ENCODE measurements around the gene FN3K. TPM values are rescaled to one million over a fixed set of nuclear protein-coding genes. Genes with fewer than 3 reads are reported as not detected.

The FN3K gene
- total and polyA plus RNA-seq, 8 donors, result 12.8 to 28.1 (median 20.5) TPM

GRCh38 chr17:82718986-82719685, 16.3 kb upstream of the FN3K start:
- intact Hi-C loops (cut with DNase I), result no loop called here
- Histone ChIP-seq H3K36me3 (peaks cover 0 to 48% of the 10 kb centered on the region in 2 donors), H3K27ac (no peak overlapping the region), H3K27me3 (no peaks in the 10 kb centered on the region), H3K4me1 (peaks cover 9 to 20% of the 10 kb centered on the region in 2 donors), H3K9me3 (no peaks in the 10 kb centered on the region), H3K4me3 (no peak overlapping the region)
- DNase-seq (no peak), ATAC-seq (no peak)
- no peak for TF ChIP-seq CTCF (IDR thresholded peaks at IDR 0.05)

- Histone ChIP-seq H3K4me3 (no peak overlapping the region), H3K9me3 (no peaks in the 10 kb centered on the region), H3K4me1 (peaks cover 9 to 20% of the 10 kb centered on the region in 2 donors), H3K27ac (no peak overlapping the region), H3K27me3 (no peaks in the 10 kb centered on the region), H3K36me3 (peaks cover 0 to 53% of the 10 kb centered on the region in 2 donors)
- ATAC-seq (no peak), DNase-seq (no peak)
- intact Hi-C loops (cut with DNase I), result no loop called here
- no peak for TF ChIP-seq CTCF (IDR thresholded peaks at IDR 0.05)
Measured at GRCh38 chr17:82720204-82720603, 15.2 kb upstream of the FN3K start.

- Histone ChIP-seq H3K4me3 (no peak overlapping the region), H3K36me3 (peaks cover 0 to 67% of the 10 kb centered on the region in 2 donors), H3K9me3 (no peaks in the 10 kb centered on the region), H3K4me1 (peaks cover 2 to 8% of the 10 kb centered on the region in 2 donors), H3K27ac (no peak overlapping the region), H3K27me3 (no peaks in the 10 kb centered on the region)
- peak in 1 of 4 donors; percentile 40 for DNase-seq
- no peak for ATAC-seq
- TF ChIP-seq CTCF (IDR thresholded peaks at IDR 0.05), result no peak
- intact Hi-C loops (cut with DNase I), result no loop called here
Measured at GRCh38 chr17:82722341-82723013, 12.9 kb upstream of the FN3K start.

GRCh38 chr17:82723169-82723807, 12.1 kb upstream of the FN3K start:
- H3K27ac ChIP-seq, result no peak overlapping the region
- H3K4me1 ChIP-seq, result peaks cover 0 to 2% of the 10 kb centered on the region in 2 donors
- TF ChIP-seq CTCF (IDR thresholded peaks at IDR 0.05), result no peak
- intact Hi-C loops (cut with DNase I), result no loop called here
- peak in 1 of 4 donors; percentile 17 for DNase-seq
- no peak for ATAC-seq
- peaks cover 0 to 75% of the 10 kb centered on the region in 2 donors for H3K36me3 ChIP-seq
- H3K9me3 ChIP-seq, result no peaks in the 10 kb centered on the region
- no peaks in the 10 kb centered on the region for H3K27me3 ChIP-seq
- H3K4me3 ChIP-seq, result no peak overlapping the region

- intact Hi-C loops (cut with DNase I), result no loop called here
- Histone ChIP-seq H3K27ac (no peak overlapping the region), H3K9me3 (no peaks in the 10 kb centered on the region), H3K27me3 (no peaks in the 10 kb centered on the region), H3K36me3 (peaks cover 0 to 61% of the 10 kb centered on the region in 2 donors), H3K4me3 (no peak overlapping the region), H3K4me1 (no peaks in the 10 kb centered on the region)
- ATAC-seq, result no peak
- peak in 1 of 4 donors; percentile 45 for DNase-seq
- TF ChIP-seq CTCF (IDR thresholded peaks at IDR 0.05), result no peak
Measured at GRCh38 chr17:82726427-82726826, 9.0 kb upstream of the FN3K start.
